K562 (cell line): Measurements from ENCODE around the gene TIAM1. TPM values are rescaled to one million over a fixed set of nuclear protein-coding genes. Genes with fewer than 3 reads are reported as not detected.

Source experiments
- ATAC-seq: fragments of 200-7000 bp; cut with Tn5 transposase; 3 replicates; pipeline ENCODE4 v1.9.1; 2020; ENCODE audit warnings: moderate library complexity
- BruUV-seq: library from RNA; stranded (reverse); fragments of 400-500 nt; replicated peaks from 2 replicates; lab custom pipeline; 2021; lab: Mats Ljungman, UMichigan
- CTCF ChIA-PET: fragments of 300-600 bp; formaldehyde crosslinking; extraction: SDS; loops from one replicate; lab custom pipeline; 2021; ENCODE audit warnings: low intra/inter-chr PET ratio; lab: Yijun Ruan, JAX
- POLR2A ChIA-PET: fragments of 300-600, 350-650 bp; sonication (Branson Sonifier 250); formaldehyde crosslinking; extraction: SDS; loops from one replicate; lab custom pipeline; 2021; ENCODE audit warnings: antibody characterized with exemption, inconsistent platforms; lab: Yijun Ruan, JAX
- DNase-seq, 4 experiments: peaks; one replicate each; pipeline versions ENCODE4 v3.0.0 to v3.0.0-alpha.2; 2011 to 2018; ENCODE audit warnings: low spot score in 3 of 4, mixed read lengths in 3 of 4; ENCODE audit errors: extremely low read depth in 1 of 4
- FAIRE-seq: peaks from 2 replicates; lab custom pipeline; 2011; peaks lifted over from hg19 to GRCh38; lab: Jason Lieb, UNC
- H2AFZ ChIP-seq: 2 replicates; pipeline ENCODE4 v1.6.0; 2011; ENCODE audit warnings: low read depth, low read length, control low read depth, inconsistent platforms
- H3K27ac ChIP-seq: fragments of 200-600 bp; 3 replicates; pipeline ENCODE4 v1.8.0; 2011; ENCODE audit warnings: low read depth, mild to moderate bottlenecking, control low read depth, inconsistent platforms, low read length, moderate library complexity, mixed read lengths; ENCODE audit errors: extremely low read depth
- H3K27me3 ChIP-seq, 2 experiments: fragments of 300-600 bp in 1 of 2; 2 replicates in 1 of 2; 3 replicates in 1 of 2; pipeline versions ENCODE4 v1.6.0 to v1.8.0; 2011; ENCODE audit warnings: inconsistent platforms in 2 of 2, low read length in 2 of 2, mild to moderate bottlenecking in 1 of 2, mixed read lengths in 1 of 2, moderate library complexity in 1 of 2; ENCODE audit not compliant: control insufficient read depth in 2 of 2, insufficient read depth in 2 of 2
- H3K36me3 ChIP-seq: fragments of 300-600 bp; 3 replicates; pipeline ENCODE4 v1.8.0; 2011; ENCODE audit warnings: mild to moderate bottlenecking, low read length, inconsistent platforms; ENCODE audit not compliant: control insufficient read depth, insufficient read depth
- H3K4me1 ChIP-seq, 2 experiments: fragments of 200-600 bp in 1 of 2; replicated peaks in 1 of 2; 2 replicates in 1 of 2; 3 replicates in 1 of 2; pipeline versions ENCODE4 v1.5.1 to v1.8.0; 2011; ENCODE audit warnings: inconsistent platforms in 2 of 2, low read length in 2 of 2, mild to moderate bottlenecking in 1 of 2, mixed read lengths in 1 of 2, moderate library complexity in 1 of 2; ENCODE audit not compliant: control insufficient read depth in 2 of 2, insufficient read depth in 2 of 2
- H3K4me2 ChIP-seq: 2 replicates; pipeline ENCODE4 v1.6.1; 2011; ENCODE audit warnings: low read length, control low read depth, inconsistent platforms, mixed read lengths; ENCODE audit not compliant: insufficient read depth
- H3K4me3 ChIP-seq: fragments of 200-600 bp; sonication (generic), shearing (Covaris generic); 2 replicates; pipeline ENCODE4 v1.5.1; 2016; ENCODE audit warnings: control low read depth, inconsistent platforms
- H3K79me2 ChIP-seq: fragments of 200-600 bp; 3 replicates; pipeline ENCODE4 v1.8.0; 2011; ENCODE audit warnings: low read length, inconsistent platforms; ENCODE audit not compliant: control insufficient read depth, insufficient read depth
- H3K9ac ChIP-seq, 2 experiments: 2 replicates each; pipeline versions ENCODE4 v1.6.0 to v1.6.1; 2011; ENCODE audit warnings: low read depth in 2 of 2, low read length in 2 of 2, control low read depth in 1 of 2, inconsistent platforms in 1 of 2, mild to moderate bottlenecking in 1 of 2, mixed read lengths in 1 of 2; ENCODE audit not compliant: insufficient read depth in 1 of 2
- H3K9me1 ChIP-seq: one replicate; pipeline ENCODE4 v1.6.0; 2011; ENCODE audit warnings: inconsistent platforms, mild to moderate bottlenecking, low read length, moderate library complexity; ENCODE audit not compliant: control insufficient read depth, insufficient read depth
- H3K9me3 ChIP-seq: replicated peaks from 2 replicates; pipeline ENCODE4 v1.5.1; 2011; ENCODE audit warnings: low read depth, low read length, inconsistent platforms; ENCODE audit not compliant: control insufficient read depth, insufficient read depth
- H4K20me1 ChIP-seq: replicated peaks from 2 replicates; pipeline ENCODE4 v1.6.1; 2011; ENCODE audit warnings: low read length, inconsistent platforms, mixed read lengths; ENCODE audit not compliant: control insufficient read depth, insufficient read depth
- CBFA2T3 ChIP-seq: fragments of 450-650 bp; IDR thresholded peaks from 2 replicates; pipeline ENCODE4 v1.6.1; 2017
- CC2D1A ChIP-seq: fragments of 450-650 bp; IDR thresholded peaks from 2 replicates; pipeline ENCODE4 v1.6.1; 2017; ENCODE audit warnings: mild to moderate bottlenecking
- EWSR1 ChIP-seq: fragments of 450-650 bp; IDR thresholded peaks from 2 replicates; pipeline ENCODE4 v1.6.1; 2018; ENCODE audit warnings: borderline replicate concordance, mild to moderate bottlenecking, low read depth, moderate library complexity; ENCODE audit not compliant: partially characterized antibody
- HDAC8 ChIP-seq: fragments of 450-650 bp; IDR thresholded peaks from 2 replicates; pipeline ENCODE4 v1.6.1; 2016; ENCODE audit warnings: mild to moderate bottlenecking, missing genetic modification characterization, moderate library complexity, missing compliant biosample characterization
- HIVEP1 ChIP-seq: fragments of 250-450 bp; sonication (Bioruptor Pico); IDR thresholded peaks from 2 replicates; pipeline ENCODE4 v1.4.0; 2020; ENCODE audit warnings: mild to moderate bottlenecking
- MXI1 ChIP-seq: IDR thresholded peaks from 2 replicates; pipeline ENCODE4 v1.6.1; 2011; ENCODE audit warnings: low read depth, mild to moderate bottlenecking, improper control_type of control experiment, low read length
- POLR2B ChIP-seq: fragments of 450-650 bp; IDR thresholded peaks from 2 replicates; pipeline ENCODE4 v1.6.1; 2018; ENCODE audit warnings: low read depth; ENCODE audit not compliant: partially characterized antibody
- ZNF274 ChIP-seq: IDR thresholded peaks from 2 replicates; pipeline ENCODE4 v1.6.1; 2011; ENCODE audit warnings: low read depth, mild to moderate bottlenecking, low read length, moderate library complexity, borderline replicate concordance
- ZNF592 ChIP-seq: fragments of 450-650 bp; IDR thresholded peaks from 2 replicates; pipeline ENCODE4 v1.6.1; 2017; ENCODE audit warnings: antibody characterized with exemption, mild to moderate bottlenecking
- ZNF76 ChIP-seq: fragments of 250-450 bp; sonication (Bioruptor Pico); IDR thresholded peaks from 2 replicates; pipeline ENCODE4 v1.4.0; 2020; ENCODE audit warnings: mild to moderate bottlenecking, moderate library complexity, borderline replicate concordance
- ZSCAN29 ChIP-seq: fragments of 450-650 bp; IDR thresholded peaks from 2 replicates; pipeline ENCODE4 v1.6.1; 2017
- WGBS: fragments of 100-300 bp; shearing (Covaris generic); methylation state at CpG from one replicate; pipeline ENCODE4 v1.1.6; 2016; ENCODE audit warnings: low coverage, mixed read lengths; ENCODE audit not compliant: insufficient coverage; ENCODE audit errors: missing lambda C conversion rate; 5-methylcytosine and 5-hydroxymethylcytosine counted together
- in situ Hi-C: fragments of 300-500 bp; cut with MboI; formaldehyde crosslinking; loops from 4 replicates; pipeline ENCODE4 v1.15.0; 2018; ENCODE audit warnings: inconsistent platforms, mixed read lengths
- intact Hi-C: fragments of 100-400 bp; cut with micrococcal nuclease; formaldehyde crosslinking; loops from 2 replicates; pipeline ENCODE4 v1.14.2; 2022
- polyA plus RNA-seq, 8 experiments: library from polyadenylated mRNA; depleted of rRNA in 4 of 8; stranded (reverse) in 5 of 8; unstranded in 3 of 8; fragments of >200 nt; fragmentation: Nextera tagmentation in 2 of 8; fragmentation: Illumina TruSeq in 1 of 8; extraction: Ambion mirVana in 2 of 8; extraction: Trizol in 1 of 8; gene quantifications; 2 replicates each; pipeline versions ENCODE4 v1.2.1 to v1.2.3, GENCODE V29; 2011 to 2014; ENCODE audit warnings: inconsistent platforms in 1 of 8, missing spikeins in 1 of 8
- total RNA-seq, 7 experiments: library from RNA; depleted of rRNA in 6 of 7; stranded (reverse); fragments of >200 nt in 6 of 7; fragmentation: Illumina TruSeq in 2 of 7; extraction: Trizol in 2 of 7; gene quantifications; 2 replicates each; pipeline versions ENCODE4 v1.2.1 to v1.2.3, GENCODE V29; 2011 to 2021; ENCODE audit warnings: low replicate concordance in 1 of 7

TIAM1 gene
- total and polyA plus RNA-seq, 9 of the 15 experiments (the other 6 are each of a cell fraction or from before 2014, with no cell fraction given) = 0.11 TPM; not detected in 8

GRCh38 chr21:31084689-31085088 is 259.4 kb downstream of the TIAM1 start:
- BruUV-seq = no TSS peak
- H3K36me3 ChIP-seq = no peaks in the 10 kb centered on the region
- no peak overlapping the region for H3K4me3 ChIP-seq
- in situ Hi-C loops (loop anchor here (25.0 kb wide), 1 partner anchor 1972 kb away; no protein-coding TSS in a partner anchor), intact Hi-C loops (loop anchor here (5.0 to 10.0 kb wide), 2 partner anchors 232 to 1020 kb away; no protein-coding TSS in a partner anchor)
- no peak overlapping the region for H3K9ac ChIP-seq
- CTCF ChIA-PET = no interaction called here
- H3K9me3 ChIP-seq = no peaks in the 10 kb centered on the region
- no peaks in the 10 kb centered on the region for H3K27me3 ChIP-seq
- H4K20me1 ChIP-seq = no peaks in the 10 kb centered on the region
- DNase-seq (no peak), FAIRE-seq (no peak), ATAC-seq (no peak)
- POLR2A ChIA-PET = no interaction called here
- no peaks in the 10 kb centered on the region for H3K4me1 ChIP-seq
- no peak overlapping the region for H3K27ac ChIP-seq
- TF ChIP-seq ZNF592 (no peak), ZSCAN29 (no peak), ZNF274 (no peak), EWSR1 (no peak), MXI1 (no peak), POLR2B (no peak), CC2D1A (no peak), ZNF76 (CRISPR knock-in tag) (no peak), HDAC8 (no peak), CBFA2T3 (no peak), HIVEP1 (CRISPR knock-in tag) (no peak)
- no peaks in the 10 kb centered on the region for H3K9me1 ChIP-seq
- H3K4me2 ChIP-seq = no peak overlapping the region
- 0% methylated on average over 6 of the region's 6 CpGs for whole genome bisulfite sequencing
- H2AFZ ChIP-seq = no peak overlapping the region
- H3K79me2 ChIP-seq = no peaks in the 10 kb centered on the region
